GM21576 (cell line): Measurements from ENCODE around the gene LRRC26.
"Not testable (repeated sequence)": the region's sequence is repeated elsewhere in the genome, so short reads cannot be mapped to it uniquely, and the experiment has no call there.

Source experiments
- ATAC-seq: cut with Tn5 transposase; IDR thresholded peaks from one replicate; pipeline ENCODE4 v1.9.1; 2021; ENCODE audit warnings: mild to moderate bottlenecking, moderate library complexity; ENCODE audit not compliant: unreplicated experiment

Gene LRRC26

DNA sequence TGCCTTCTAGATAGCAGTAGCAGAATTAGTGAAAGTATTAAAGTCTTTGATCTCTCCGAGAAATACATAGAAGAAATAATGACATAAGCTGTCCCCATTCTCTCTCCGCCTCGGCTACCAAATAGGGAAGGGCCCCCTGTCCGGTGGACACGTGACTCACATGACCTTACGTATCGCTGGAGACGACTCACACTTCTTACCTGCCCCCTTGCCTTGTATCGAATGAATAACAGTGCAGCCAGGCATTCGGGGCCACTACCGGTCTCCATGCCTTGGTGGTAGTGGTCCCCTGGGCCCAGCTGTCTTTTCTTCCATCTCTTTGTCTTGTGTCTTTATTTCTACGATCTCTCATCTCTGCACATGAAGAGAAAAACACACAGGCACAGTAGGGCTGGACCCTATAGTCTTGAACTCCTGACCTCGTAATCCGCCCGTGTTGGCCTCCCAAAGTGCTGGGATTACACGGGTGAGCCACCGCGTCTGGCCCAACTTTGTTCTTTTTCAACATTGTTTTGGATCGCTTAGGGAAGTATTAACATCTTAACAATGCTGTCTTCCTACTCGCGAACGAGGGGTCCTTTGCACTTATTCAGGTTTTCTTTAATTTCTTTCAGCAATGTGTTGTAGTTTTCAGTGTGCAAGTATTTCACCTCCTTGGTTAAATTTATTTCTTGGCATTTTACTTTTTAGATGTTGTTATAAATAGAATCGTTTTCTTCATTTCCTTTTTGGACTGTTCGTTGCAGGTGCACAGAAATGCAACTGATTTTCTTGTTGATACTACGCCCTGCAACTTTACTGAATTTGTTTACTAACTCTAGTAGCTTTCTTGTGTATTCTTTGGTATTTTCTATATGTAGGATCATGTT is 47.7 kb downstream of the LRRC26 start:
- ATAC-seq, result not testable (repeated sequence)
